K562 (cell line): ENCODE results near the gene INPPL1. TPM values are rescaled to one million over a fixed set of nuclear protein-coding genes. Genes with fewer than 3 reads are reported as not detected.

Experiments used
- ADNP ChIP-seq: fragments of 200-800 bp; sonication (Bioruptor generic); IDR thresholded peaks from 2 replicates; pipeline ENCODE4 v1.6.1; 2016; ENCODE audit warnings: missing genetic modification characterization, missing compliant biosample characterization
- CREM ChIP-seq: IDR thresholded peaks from 2 replicates; pipeline ENCODE4 v1.6.1; 2014; ENCODE audit warnings: antibody characterized with exemption, low read depth
- ERF ChIP-seq: fragments of 450-650 bp; formaldehyde crosslinking; IDR thresholded peaks from 2 replicates; pipeline ENCODE4 v1.4.0; 2020; ENCODE audit warnings: mild to moderate bottlenecking, mixed read lengths
- EWSR1 ChIP-seq: fragments of 450-650 bp; IDR thresholded peaks from 2 replicates; pipeline ENCODE4 v1.6.1; 2018; ENCODE audit warnings: borderline replicate concordance, mild to moderate bottlenecking, low read depth, moderate library complexity; ENCODE audit not compliant: partially characterized antibody
- HIVEP1 ChIP-seq: fragments of 250-450 bp; sonication (Bioruptor Pico); IDR thresholded peaks from 2 replicates; pipeline ENCODE4 v1.4.0; 2020; ENCODE audit warnings: mild to moderate bottlenecking
- JUNB ChIP-seq: fragments of 450-650 bp; formaldehyde crosslinking; conservative IDR thresholded peaks from 2 replicates; pipeline ENCODE4 v1.4.0; 2020; ENCODE audit warnings: mild to moderate bottlenecking
- KDM2B ChIP-seq: fragments of 250-450 bp; sonication (Bioruptor Pico); IDR thresholded peaks from 2 replicates; pipeline ENCODE4 v1.8.0; 2021; ENCODE audit warnings: mild to moderate bottlenecking, moderate library complexity
- MLLT1 ChIP-seq, 2 experiments: fragments of 450-650 bp; IDR thresholded peaks; 2 replicates each; pipeline ENCODE4 v1.6.1; 2016
- NR2C1 ChIP-seq, 2 experiments: fragments of 450-650 bp; IDR thresholded peaks; 2 replicates each; pipeline ENCODE4 v1.6.1; 2017; ENCODE audit warnings: mild to moderate bottlenecking in 2 of 2, antibody characterized with exemption in 1 of 2, inconsistent platforms in 1 of 2, missing compliant biosample characterization in 1 of 2, missing genetic modification characterization in 1 of 2
- PTBP1 ChIP-seq: fragments of 200-400 bp; formaldehyde crosslinking; IDR thresholded peaks from 2 replicates; pipeline ENCODE4 v1.6.1; 2017; ENCODE audit warnings: low read depth, low read length
- RCOR1 ChIP-seq, 2 experiments: IDR thresholded peaks; 2 replicates each; pipeline ENCODE4 v1.6.1; 2012; ENCODE audit warnings: low read depth in 2 of 2, low read length in 2 of 2, borderline replicate concordance in 1 of 2, improper control_type of control experiment in 1 of 2
- SMARCA4 ChIP-seq: fragments of 450-650 bp; IDR thresholded peaks from 2 replicates; pipeline ENCODE4 v1.6.1; 2016
- TEAD1 ChIP-seq, 2 experiments: fragments of 450-650 bp in 1 of 2; sonication (generic) in 1 of 2; formaldehyde crosslinking; IDR thresholded peaks; 2 replicates each; pipeline versions ENCODE4 v1.4.0 to v1.8.0; 2020 to 2022; ENCODE audit warnings: mild to moderate bottlenecking in 2 of 2, missing genetic modification reagents in 1 of 2
- YY1 ChIP-seq, 3 experiments: IDR thresholded peaks; 2 replicates each; pipeline ENCODE4 v1.6.1; 2011; ENCODE audit warnings: low read length in 2 of 3, mild to moderate bottlenecking in 2 of 3, moderate library complexity in 2 of 3, borderline replicate concordance in 1 of 3, control low read depth in 1 of 3, low read depth in 1 of 3; ENCODE audit not compliant: insufficient read depth in 3 of 3, insufficient replicate concordance in 2 of 3, control insufficient read depth in 1 of 3, insufficient read length in 1 of 3; ENCODE audit errors: extremely low read depth in 1 of 3
- ZBTB33 ChIP-seq: sonication (generic); formaldehyde crosslinking; IDR thresholded peaks from 2 replicates; pipeline ENCODE4 v1.8.1; 2023; ENCODE audit warnings: mild to moderate bottlenecking, missing genetic modification reagents
- ZC3H8 ChIP-seq: fragments of 450-650 bp; IDR thresholded peaks from 2 replicates; pipeline ENCODE4 v1.6.1; 2017
- ZFP30 ChIP-seq: fragments of 250-450 bp; sonication (Bioruptor Pico); IDR thresholded peaks from 2 replicates; pipeline ENCODE4 v1.8.0; 2022; ENCODE audit warnings: moderate library complexity, mild to moderate bottlenecking, inconsistent platforms, borderline replicate concordance
- ZNF165 ChIP-seq: fragments of 250-450 bp; sonication (Bioruptor Pico); IDR thresholded peaks from 2 replicates; pipeline ENCODE4 v1.4.0; 2020; ENCODE audit warnings: borderline replicate concordance
- ZNF507 ChIP-seq: conservative IDR thresholded peaks from 2 replicates; pipeline ENCODE4 v1.6.1; 2017; ENCODE audit warnings: missing genetic modification characterization, missing compliant biosample characterization
- polyA plus RNA-seq, 8 experiments: library from polyadenylated mRNA; depleted of rRNA in 4 of 8; stranded (reverse) in 5 of 8; unstranded in 3 of 8; fragments of >200 nt; fragmentation: Nextera tagmentation in 2 of 8; fragmentation: Illumina TruSeq in 1 of 8; extraction: Ambion mirVana in 2 of 8; extraction: Trizol in 1 of 8; gene quantifications; 2 replicates each; pipeline versions ENCODE4 v1.2.1 to v1.2.3, GENCODE V29; 2011 to 2014; ENCODE audit warnings: inconsistent platforms in 1 of 8, missing spikeins in 1 of 8
- total RNA-seq, 7 experiments: library from RNA; depleted of rRNA in 6 of 7; stranded (reverse); fragments of >200 nt in 6 of 7; fragmentation: Illumina TruSeq in 2 of 7; extraction: Trizol in 2 of 7; gene quantifications; 2 replicates each; pipeline versions ENCODE4 v1.2.1 to v1.2.3, GENCODE V29; 2011 to 2021; ENCODE audit warnings: low replicate concordance in 1 of 7
- TF ChIP-seq, protein P1 (sequence below): sonication (generic); formaldehyde crosslinking; IDR thresholded peaks from 2 replicates; pipeline ENCODE4 v1.9.0; 2022; ENCODE audit warnings: mild to moderate bottlenecking, missing genetic modification reagents
- TF ChIP-seq, protein P2 (sequence below): sonication (generic); formaldehyde crosslinking; IDR thresholded peaks from 2 replicates; pipeline ENCODE4 v1.8.1; 2023; ENCODE audit warnings: missing genetic modification reagents, mild to moderate bottlenecking, borderline replicate concordance

The INPPL1 gene
- total and polyA plus RNA-seq, 9 of the 15 experiments (the other 6 are each of a cell fraction or from before 2014, with no cell fraction given): 0.55 to 137 (median 61.6) TPM

DNA sequence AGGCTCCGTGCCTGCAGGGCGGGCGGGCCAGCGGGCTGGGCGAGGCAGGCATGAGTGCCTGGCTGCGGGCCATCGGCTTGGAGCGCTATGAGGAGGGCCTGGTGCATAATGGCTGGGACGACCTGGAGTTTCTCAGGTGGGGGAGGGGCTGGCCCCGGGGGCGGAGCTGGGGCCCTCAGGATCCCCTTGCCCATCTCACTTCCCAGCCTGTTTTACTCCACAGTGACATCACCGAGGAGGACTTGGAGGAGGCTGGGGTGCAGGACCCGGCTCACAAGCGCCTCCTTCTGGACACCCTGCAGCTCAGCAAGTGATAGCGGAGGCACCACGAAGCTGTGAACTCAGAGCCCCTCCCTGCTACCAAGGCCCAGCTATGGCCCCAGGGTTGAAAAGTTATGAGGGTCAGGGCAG, 13.5 kb downstream of the INPPL1 start (continued):
- TF ChIP-seq MLLT1 (IDR thresholded peaks at IDR 0.05) (no peak), ZNF165 (CRISPR knock-in tag) (no peak), SMARCA4 (no peak), CREM (no peak), HIVEP1 (CRISPR knock-in tag) (no peak), YY1 (IDR thresholded peaks at IDR 0.05; ENCODE audit: borderline replicate concordance in 1 of 3, control insufficient read depth in 1 of 3, extremely low read depth in 1 of 3, insufficient read depth in 3 of 3, insufficient read length in 1 of 3, insufficient replicate concordance in 2 of 3, low read depth in 1 of 3, low read length in 2 of 3) (peak in 2 of 3 experiments; percentile 20 to 26), ZFP30 (CRISPR knock-in tag) (no peak), ZC3H8 (no peak), ADNP (no peak), ERF (CRISPR knock-in tag) (no peak), PTBP1 (no peak), TEAD1 (CRISPR knock-in tag; IDR thresholded peaks at IDR 0.05) (no peak), ZNF507 (tag) (no peak), JUNB (CRISPR knock-in tag) (no peak), RCOR1 (IDR thresholded peaks at IDR 0.05; ENCODE audit: borderline replicate concordance in 1 of 2, low read depth in 2 of 2, low read length in 2 of 2) (0 out of 4 replicates have a peak, but pooled peaks of 1 of the 2 experiments have one; percentile 31), NR2C1 (IDR thresholded peaks at IDR 0.05) (no peak), NR2C1 (tag; IDR thresholded peaks at IDR 0.05) (no peak), EWSR1 (no peak), KDM2B (CRISPR knock-in tag) (no peak), ZBTB33 (CRISPR knock-in tag) (peak; percentile 100)
- TF ChIP-seq, protein P1, sequence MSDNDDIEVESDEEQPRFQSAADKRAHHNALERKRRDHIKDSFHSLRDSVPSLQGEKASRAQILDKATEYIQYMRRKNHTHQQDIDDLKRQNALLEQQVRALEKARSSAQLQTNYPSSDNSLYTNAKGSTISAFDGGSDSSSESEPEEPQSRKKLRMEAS: no peak
- TF ChIP-seq, protein P2, sequence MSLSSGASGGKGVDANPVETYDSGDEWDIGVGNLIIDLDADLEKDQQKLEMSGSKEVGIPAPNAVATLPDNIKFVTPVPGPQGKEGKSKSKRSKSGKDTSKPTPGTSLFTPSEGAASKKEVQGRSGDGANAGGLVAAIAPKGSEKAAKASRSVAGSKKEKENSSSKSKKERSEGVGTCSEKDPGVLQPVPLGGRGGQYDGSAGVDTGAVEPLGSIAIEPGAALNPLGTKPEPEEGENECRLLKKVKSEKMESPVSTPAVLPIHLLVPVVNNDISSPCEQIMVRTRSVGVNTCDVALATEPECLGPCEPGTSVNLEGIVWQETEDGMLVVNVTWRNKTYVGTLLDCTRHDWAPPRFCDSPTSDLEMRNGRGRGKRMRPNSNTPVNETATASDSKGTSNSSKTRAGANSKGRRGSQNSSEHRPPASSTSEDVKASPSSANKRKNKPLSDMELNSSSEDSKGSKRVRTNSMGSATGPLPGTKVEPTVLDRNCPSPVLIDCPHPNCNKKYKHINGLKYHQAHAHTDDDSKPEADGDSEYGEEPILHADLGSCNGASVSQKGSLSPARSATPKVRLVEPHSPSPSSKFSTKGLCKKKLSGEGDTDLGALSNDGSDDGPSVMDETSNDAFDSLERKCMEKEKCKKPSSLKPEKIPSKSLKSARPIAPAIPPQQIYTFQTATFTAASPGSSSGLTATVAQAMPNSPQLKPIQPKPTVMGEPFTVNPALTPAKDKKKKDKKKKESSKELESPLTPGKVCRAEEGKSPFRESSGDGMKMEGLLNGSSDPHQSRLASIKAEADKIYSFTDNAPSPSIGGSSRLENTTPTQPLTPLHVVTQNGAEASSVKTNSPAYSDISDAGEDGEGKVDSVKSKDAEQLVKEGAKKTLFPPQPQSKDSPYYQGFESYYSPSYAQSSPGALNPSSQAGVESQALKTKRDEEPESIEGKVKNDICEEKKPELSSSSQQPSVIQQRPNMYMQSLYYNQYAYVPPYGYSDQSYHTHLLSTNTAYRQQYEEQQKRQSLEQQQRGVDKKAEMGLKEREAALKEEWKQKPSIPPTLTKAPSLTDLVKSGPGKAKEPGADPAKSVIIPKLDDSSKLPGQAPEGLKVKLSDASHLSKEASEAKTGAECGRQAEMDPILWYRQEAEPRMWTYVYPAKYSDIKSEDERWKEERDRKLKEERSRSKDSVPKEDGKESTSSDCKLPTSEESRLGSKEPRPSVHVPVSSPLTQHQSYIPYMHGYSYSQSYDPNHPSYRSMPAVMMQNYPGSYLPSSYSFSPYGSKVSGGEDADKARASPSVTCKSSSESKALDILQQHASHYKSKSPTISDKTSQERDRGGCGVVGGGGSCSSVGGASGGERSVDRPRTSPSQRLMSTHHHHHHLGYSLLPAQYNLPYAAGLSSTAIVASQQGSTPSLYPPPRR (CRISPR knock-in tag): no peak
